Ishikawa (cell line): ENCODE measurements around the gene NARF.

ENCODE experiments used
- CEBPB ChIP-seq: IDR thresholded peaks from 2 replicates; pipeline ENCODE4 v1.6.1; 2012
- CREB1 ChIP-seq: IDR thresholded peaks from 2 replicates; pipeline ENCODE4 v1.6.1; 2012; ENCODE audit warnings: low read depth
- EGR1 ChIP-seq: IDR thresholded peaks from 2 replicates; pipeline ENCODE4 v1.6.1; 2012
- EP300 ChIP-seq: IDR thresholded peaks from 2 replicates; pipeline ENCODE4 v1.6.1; 2012; ENCODE audit warnings: borderline replicate concordance
- FOXM1 ChIP-seq: IDR thresholded peaks from 2 replicates; pipeline ENCODE4 v1.6.1; 2012; ENCODE audit warnings: low read depth, borderline replicate concordance
- MAX ChIP-seq: IDR thresholded peaks from 2 replicates; pipeline ENCODE4 v1.6.1; 2012
- NFIC ChIP-seq: IDR thresholded peaks from 2 replicates; pipeline ENCODE4 v1.6.1; 2012
- RAD21 ChIP-seq: IDR thresholded peaks from 2 replicates; pipeline ENCODE4 v1.6.1; 2012; ENCODE audit warnings: low read depth
- REST ChIP-seq: IDR thresholded peaks from 2 replicates; pipeline ENCODE4 v1.6.1; 2012; ENCODE audit warnings: low read depth, mild to moderate bottlenecking
- TAF1 ChIP-seq: IDR thresholded peaks from 2 replicates; pipeline ENCODE4 v1.6.1; 2012; ENCODE audit warnings: low read depth, mild to moderate bottlenecking
- TCF12 ChIP-seq: IDR thresholded peaks from 2 replicates; pipeline ENCODE4 v1.6.1; 2012; ENCODE audit warnings: low read depth
- TEAD4 ChIP-seq: IDR thresholded peaks from 2 replicates; pipeline ENCODE4 v1.6.1; 2012
- USF1 ChIP-seq: IDR thresholded peaks from 2 replicates; pipeline ENCODE4 v1.6.1; 2012
- YY1 ChIP-seq: IDR thresholded peaks from 2 replicates; pipeline ENCODE4 v1.6.1; 2012; ENCODE audit warnings: low read depth
- ZBTB7A ChIP-seq: IDR thresholded peaks from 2 replicates; pipeline ENCODE4 v1.6.1; 2012; ENCODE audit warnings: low read depth

NARF gene

GRCh38 chr17:82470065-82470464 lies 11.5 kb downstream of the NARF start:
- TF ChIP-seq CREB1 (no peak), MAX (no peak), USF1 (no peak), ZBTB7A (no peak), TAF1 (no peak), CEBPB (no peak), EGR1 (no peak), TEAD4 (no peak), RAD21 (no peak), FOXM1 (no peak), YY1 (no peak), REST (no peak), NFIC (no peak), TCF12 (no peak), EP300 (no peak)

- no peak for TF ChIP-seq TCF12
Observed at GRCh38 chr17:82474223-82475010, 15.9 kb downstream of the NARF start.

GRCh38 chr17:82475458-82475857 lies 16.9 kb downstream of the NARF start:
- TF ChIP-seq YY1 (no peak), NFIC (peak; percentile 42)

GRCh38 chr17:82477934-82478333 lies 19.4 kb downstream of the NARF start:
- TF ChIP-seq TEAD4: no peak
- TF ChIP-seq EGR1: no peak
- no peak for TF ChIP-seq FOXM1
- no peak for TF ChIP-seq RAD21
- TF ChIP-seq ZBTB7A: no peak
- TF ChIP-seq YY1: no peak
- no peak for TF ChIP-seq CREB1
- no peak for TF ChIP-seq TCF12
- no peak for TF ChIP-seq TAF1
- TF ChIP-seq MAX: no peak
- no peak for TF ChIP-seq CEBPB
- TF ChIP-seq NFIC: no peak
- TF ChIP-seq USF1: no peak
- TF ChIP-seq EP300: no peak
- no peak for TF ChIP-seq REST

GRCh38 chr17:82479602-82480001 lies 21.1 kb downstream of the NARF start:
- TF ChIP-seq NFIC (no peak), TCF12 (no peak)

GRCh38 chr17:82480318-82480717 lies 21.8 kb downstream of the NARF start:
- no peak for TF ChIP-seq USF1
- TF ChIP-seq FOXM1: no peak
- TF ChIP-seq NFIC: no peak
- no peak for TF ChIP-seq EGR1
- TF ChIP-seq YY1: no peak
- TF ChIP-seq RAD21: no peak
- TF ChIP-seq TCF12: no peak
- TF ChIP-seq CEBPB: no peak
- no peak for TF ChIP-seq ZBTB7A
- no peak for TF ChIP-seq EP300
- TF ChIP-seq MAX: no peak
- no peak for TF ChIP-seq REST
- no peak for TF ChIP-seq CREB1
- TF ChIP-seq TAF1: no peak
- no peak for TF ChIP-seq TEAD4
